ENCODE measurements around the gene PTPRN2. TPM values are rescaled to one million over a fixed set of nuclear protein-coding genes. Genes with fewer than 3 reads are reported as not detected.
"Not testable (repeated sequence)": the region's sequence is repeated elsewhere in the genome, so short reads cannot be mapped to it uniquely, and the experiment has no call there.

Gene PTPRN2
- total and polyA plus RNA-seq, 8 donors, result 4.9 to 136 (median 46.8) TPM

DNA sequence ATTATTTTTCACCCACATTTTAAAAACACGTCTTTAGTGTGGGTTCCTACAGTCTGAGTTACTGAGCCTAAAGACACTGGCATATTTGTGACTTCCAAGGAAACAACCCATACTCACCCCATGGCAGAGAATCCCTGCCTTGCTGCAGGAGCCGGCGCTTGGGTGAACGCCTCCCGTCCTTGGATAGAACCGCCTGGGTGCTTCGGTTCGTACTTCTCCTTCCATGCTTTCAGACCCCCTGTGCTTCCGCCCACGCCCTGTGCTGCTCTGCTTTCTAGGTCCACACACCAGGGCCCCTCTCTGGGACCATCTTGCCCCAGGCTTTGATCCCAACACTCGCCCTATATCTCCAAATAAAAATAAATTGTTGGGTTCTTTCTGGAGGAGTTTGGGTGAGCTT lies 125.8 kb downstream of the PTPRN2 start:
- intact Hi-C loops (cut with DNase I; ENCODE audit: low total_unique reads), result no loop called here
- H3K27ac ChIP-seq, result no peak overlapping the region
- TF ChIP-seq POLR2A (IDR thresholded peaks at IDR 0.05) (no peak), POLR2AphosphoS5 (IDR thresholded peaks at IDR 0.05) (no peak), EP300 (IDR thresholded peaks at IDR 0.05) (no peak)
- TF ChIP-seq, protein P1, sequence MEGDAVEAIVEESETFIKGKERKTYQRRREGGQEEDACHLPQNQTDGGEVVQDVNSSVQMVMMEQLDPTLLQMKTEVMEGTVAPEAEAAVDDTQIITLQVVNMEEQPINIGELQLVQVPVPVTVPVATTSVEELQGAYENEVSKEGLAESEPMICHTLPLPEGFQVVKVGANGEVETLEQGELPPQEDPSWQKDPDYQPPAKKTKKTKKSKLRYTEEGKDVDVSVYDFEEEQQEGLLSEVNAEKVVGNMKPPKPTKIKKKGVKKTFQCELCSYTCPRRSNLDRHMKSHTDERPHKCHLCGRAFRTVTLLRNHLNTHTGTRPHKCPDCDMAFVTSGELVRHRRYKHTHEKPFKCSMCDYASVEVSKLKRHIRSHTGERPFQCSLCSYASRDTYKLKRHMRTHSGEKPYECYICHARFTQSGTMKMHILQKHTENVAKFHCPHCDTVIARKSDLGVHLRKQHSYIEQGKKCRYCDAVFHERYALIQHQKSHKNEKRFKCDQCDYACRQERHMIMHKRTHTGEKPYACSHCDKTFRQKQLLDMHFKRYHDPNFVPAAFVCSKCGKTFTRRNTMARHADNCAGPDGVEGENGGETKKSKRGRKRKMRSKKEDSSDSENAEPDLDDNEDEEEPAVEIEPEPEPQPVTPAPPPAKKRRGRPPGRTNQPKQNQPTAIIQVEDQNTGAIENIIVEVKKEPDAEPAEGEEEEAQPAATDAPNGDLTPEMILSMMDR (IDR thresholded peaks at IDR 0.05), result no peak
- H3K27me3 ChIP-seq, result no peaks in the 10 kb centered on the region
- H3K4me1 ChIP-seq, result no peaks in the 10 kb centered on the region
- no peaks in the 10 kb centered on the region for H3K36me3 ChIP-seq
- H3K9me3 ChIP-seq, result no peaks in the 10 kb centered on the region
- no peak overlapping the region for H3K4me3 ChIP-seq
- no peak for DNase-seq
- WGBS, 5 donors, result 82 to 90% (median 87%) methylated on average over 11 of the region's 11 CpGs

DNA sequence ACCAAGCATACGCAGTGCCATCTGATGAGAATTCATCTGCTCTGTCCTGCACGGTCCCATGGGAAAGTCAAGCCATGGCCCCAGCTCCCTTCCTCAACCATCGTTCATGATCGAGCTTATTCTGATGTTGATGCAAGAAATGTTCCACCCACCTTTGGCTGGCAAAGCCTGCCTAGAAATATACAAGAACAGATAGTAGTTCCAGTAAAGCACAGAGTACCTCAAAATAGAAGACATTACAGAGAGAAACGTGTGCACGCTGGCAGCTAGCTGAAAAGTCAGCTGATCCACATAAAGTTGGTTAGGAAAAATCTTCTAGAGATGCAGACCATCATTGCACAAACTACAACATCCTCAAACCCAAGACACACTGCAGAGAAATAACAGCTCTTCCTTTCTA lies 127.0 kb downstream of the PTPRN2 start:
- H3K4me3 ChIP-seq, result no peak overlapping the region
- no peaks in the 10 kb centered on the region for H3K36me3 ChIP-seq
- TF ChIP-seq EP300 (IDR thresholded peaks at IDR 0.05), result no peak
- TF ChIP-seq POLR2A (IDR thresholded peaks at IDR 0.05), result no peak
- TF ChIP-seq, protein P1 (IDR thresholded peaks at IDR 0.05), result no peak
- TF ChIP-seq POLR2AphosphoS5 (IDR thresholded peaks at IDR 0.05), result no peak
- no peak for DNase-seq
- no peaks in the 10 kb centered on the region for H3K27me3 ChIP-seq
- H3K27ac ChIP-seq, result no peak overlapping the region
- intact Hi-C loops (cut with DNase I; ENCODE audit: low total_unique reads), result no loop called here
- no peaks in the 10 kb centered on the region for H3K4me1 ChIP-seq
- no peaks in the 10 kb centered on the region for H3K9me3 ChIP-seq
- 78 to 90% (median 86%) methylated on average over 6 of the region's 6 CpGs for WGBS, 5 donors

DNA sequence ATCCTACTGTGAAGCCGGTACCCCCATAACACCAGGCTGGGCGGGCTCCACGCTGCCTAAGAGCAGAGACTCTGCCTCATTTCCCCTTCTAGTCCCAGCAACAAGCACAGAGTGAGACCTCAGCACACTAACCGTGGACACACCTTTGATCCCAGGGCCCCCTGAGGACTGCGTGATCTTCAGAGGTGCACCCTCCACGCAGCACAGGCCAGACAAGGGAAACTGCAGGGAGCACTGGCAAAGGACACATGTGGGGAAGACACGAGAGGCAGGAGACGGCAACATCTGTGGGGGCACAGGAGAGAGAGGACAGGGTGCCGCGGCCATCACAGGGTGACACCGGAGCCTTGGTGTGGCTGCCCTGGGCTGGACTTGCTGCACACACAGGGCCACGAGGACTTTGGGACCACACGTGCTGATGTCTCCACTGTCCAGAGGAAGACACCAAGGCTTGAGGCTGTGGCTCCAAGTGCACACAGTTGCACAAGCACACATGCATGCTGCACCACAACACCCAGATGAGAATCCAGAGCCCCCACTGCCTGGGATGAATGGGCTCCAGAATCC lies 128.8 kb downstream of the PTPRN2 start:
- H3K9me3 ChIP-seq, result no peaks in the 10 kb centered on the region
- WGBS, 5 donors, result 78 to 92% (median 83%) methylated on average over 9 to 13 of the region's 13 CpGs
- DNase-seq, result no peak
- no peak for TF ChIP-seq EP300 (IDR thresholded peaks at IDR 0.05)
- TF ChIP-seq, protein P1 (IDR thresholded peaks at IDR 0.05), result no peak
- TF ChIP-seq POLR2AphosphoS5 (IDR thresholded peaks at IDR 0.05), result no peak
- no peak for TF ChIP-seq POLR2A (IDR thresholded peaks at IDR 0.05)
- intact Hi-C loops (cut with DNase I; ENCODE audit: low total_unique reads), result no loop called here
- no peak overlapping the region for H3K27ac ChIP-seq
- no peaks in the 10 kb centered on the region for H3K4me1 ChIP-seq
- H3K27me3 ChIP-seq, result no peaks in the 10 kb centered on the region
- no peaks in the 10 kb centered on the region for H3K36me3 ChIP-seq
- H3K4me3 ChIP-seq, result no peak overlapping the region

DNA sequence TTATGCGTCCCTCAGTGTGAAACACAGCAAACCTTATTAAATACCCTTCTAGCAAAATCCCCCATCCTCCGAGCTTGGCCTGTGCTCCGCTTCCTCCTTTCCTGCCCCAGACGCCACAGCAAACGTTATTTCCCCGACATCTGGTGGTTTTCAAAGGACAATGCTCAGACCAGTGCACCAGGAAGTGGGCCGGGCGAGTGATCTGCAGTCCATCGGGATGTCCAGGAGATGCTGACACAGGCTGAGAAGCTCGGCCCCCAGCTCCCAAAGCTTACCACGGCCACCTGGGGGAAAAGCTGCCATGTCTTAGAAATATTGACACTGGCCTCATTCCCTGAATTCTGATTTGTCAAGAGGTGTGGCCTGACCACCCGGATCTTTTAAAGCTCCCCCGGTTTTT lies 129.5 kb downstream of the PTPRN2 start:
- no peaks in the 10 kb centered on the region for H3K36me3 ChIP-seq
- intact Hi-C loops (cut with DNase I; ENCODE audit: low total_unique reads), result no loop called here
- H3K4me3 ChIP-seq, result no peak overlapping the region
- 51 to 71% (median 61%) methylated on average over 13 of the region's 13 CpGs for WGBS, 5 donors
- no peaks in the 10 kb centered on the region for H3K27me3 ChIP-seq
- H3K9me3 ChIP-seq, result no peaks in the 10 kb centered on the region
- no peak overlapping the region for H3K27ac ChIP-seq
- no peaks in the 10 kb centered on the region for H3K4me1 ChIP-seq
- TF ChIP-seq, protein P1 (IDR thresholded peaks at IDR 0.05), result no peak
- TF ChIP-seq POLR2A (IDR thresholded peaks at IDR 0.05) (no peak), POLR2AphosphoS5 (IDR thresholded peaks at IDR 0.05) (no peak), EP300 (IDR thresholded peaks at IDR 0.05) (no peak)
- DNase-seq, result no peak

DNA sequence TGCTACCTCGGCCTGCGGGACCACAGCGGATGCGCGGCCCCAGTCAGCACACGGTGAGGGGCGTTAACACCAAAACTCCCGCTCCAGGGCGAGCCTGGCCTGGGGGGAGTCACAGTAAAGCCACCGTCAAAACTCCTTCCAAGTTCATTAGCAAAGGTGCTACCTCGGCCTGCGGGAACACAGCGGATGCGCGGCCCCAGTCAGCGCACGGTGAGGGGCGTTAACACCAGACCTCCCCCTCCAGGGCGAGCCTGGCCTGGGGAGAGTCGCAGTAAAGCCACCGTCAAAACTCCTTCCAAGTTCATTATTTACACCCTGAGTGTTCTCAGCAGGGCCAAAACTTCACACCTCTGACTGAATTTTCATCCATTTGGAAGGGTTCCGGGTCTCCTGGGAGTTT lies 130.0 kb downstream of the PTPRN2 start:
- DNase-seq; H3K4me3 ChIP-seq; H3K27me3 ChIP-seq; H3K4me1 ChIP-seq; intact Hi-C loops (cut with DNase I; ENCODE audit: low total_unique reads); H3K9me3 ChIP-seq; H3K36me3 ChIP-seq; H3K27ac ChIP-seq: not testable (repeated sequence)
- WGBS, 5 donors, result 85 to 95% (median 91%) methylated on average over 12 to 22 of the region's 22 CpGs
